ENCODE measurements around the gene TMEM132C.

Gene TMEM132C

DNA sequence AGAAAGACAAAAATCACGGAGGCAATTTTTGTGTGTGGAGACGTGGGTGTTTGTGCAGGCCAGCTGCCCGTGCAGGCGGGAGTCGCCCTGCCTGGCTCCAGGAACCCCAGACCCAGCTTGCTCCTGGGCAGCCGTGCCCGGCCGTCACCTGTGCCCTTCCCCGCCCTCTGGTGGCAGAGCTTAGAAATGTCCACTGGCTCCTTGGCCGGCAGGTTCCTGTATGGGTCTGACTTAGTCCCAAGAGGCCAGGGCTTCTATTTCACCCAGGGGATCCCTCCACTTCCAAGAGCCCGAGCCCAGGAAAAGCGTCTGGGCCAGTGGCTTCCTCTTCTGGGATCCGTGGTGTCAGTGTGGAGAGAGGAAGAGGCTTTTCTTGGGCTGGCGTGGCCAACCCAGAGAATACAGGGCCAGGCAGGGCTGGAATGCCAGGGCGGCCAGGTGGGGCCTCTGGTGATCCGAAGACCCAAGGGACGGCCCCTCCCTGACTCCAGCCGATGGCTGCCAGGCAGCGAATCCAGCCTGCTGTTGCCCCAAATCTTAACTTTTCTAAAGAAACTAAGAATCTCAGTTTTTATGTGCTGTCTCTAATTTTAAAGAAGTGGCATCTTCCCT, 120.9 kb downstream of the TMEM132C start:
- Mint-ChIP-seq H3K36me3 (ENCODE audit: low read depth) (no peaks in the 10 kb centered on the region), H3K27ac (no peak overlapping the region), H3K4me1 (ENCODE audit: low read depth) (no peaks in the 10 kb centered on the region), H3K27me3 (no peaks in the 10 kb centered on the region), H3K9me3 (no peaks in the 10 kb centered on the region), H3K4me3 (no peak overlapping the region)
- intact Hi-C loops (cut with micrococcal nuclease): no loop called here

DNA sequence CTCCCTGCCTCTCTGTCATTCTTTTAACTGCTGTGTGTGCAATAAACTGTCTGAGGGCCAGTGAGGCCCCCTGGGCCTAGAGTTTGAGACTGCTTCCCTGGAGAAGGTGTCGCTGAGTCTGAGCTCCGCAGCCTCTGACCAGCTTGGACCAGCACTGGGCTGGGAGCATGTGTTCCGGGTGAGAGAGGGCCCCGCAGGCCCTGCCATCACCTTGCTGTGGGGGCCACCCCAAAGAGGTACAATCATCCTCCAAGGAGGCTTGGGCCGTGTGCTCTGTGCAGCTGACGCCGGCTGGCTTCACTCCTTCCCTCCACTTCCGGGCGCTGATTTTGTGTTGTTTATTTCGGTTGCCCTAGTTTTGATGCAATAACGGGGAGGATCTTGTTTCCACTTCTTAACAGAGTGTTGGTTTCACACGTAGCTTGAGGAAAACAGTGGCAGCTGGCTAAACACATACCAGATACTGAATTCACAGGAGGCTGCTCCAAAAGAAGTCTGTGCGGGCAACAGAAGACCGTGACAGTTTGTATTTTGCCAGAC, 121.6 kb downstream of the TMEM132C start:
- intact Hi-C loops (cut with micrococcal nuclease): no loop called here
- H3K4me3 Mint-ChIP-seq: no peak overlapping the region
- H3K36me3 Mint-ChIP-seq (ENCODE audit: low read depth): no peaks in the 10 kb centered on the region
- no peak overlapping the region for H3K27ac Mint-ChIP-seq
- no peaks in the 10 kb centered on the region for H3K27me3 Mint-ChIP-seq
- H3K9me3 Mint-ChIP-seq: no peaks in the 10 kb centered on the region
- no peaks in the 10 kb centered on the region for H3K4me1 Mint-ChIP-seq (ENCODE audit: low read depth)

- no peaks in the 10 kb centered on the region for H3K4me1 Mint-ChIP-seq (ENCODE audit: low read depth)
- H3K9me3 Mint-ChIP-seq: no peaks in the 10 kb centered on the region
- H3K4me3 Mint-ChIP-seq: no peak overlapping the region
- no peaks in the 10 kb centered on the region for H3K36me3 Mint-ChIP-seq (ENCODE audit: low read depth)
- H3K27me3 Mint-ChIP-seq: no peaks in the 10 kb centered on the region
- intact Hi-C loops (cut with micrococcal nuclease): no loop called here
- no peak overlapping the region for H3K27ac Mint-ChIP-seq
Measured at GRCh38 chr12:128393346-128393745, 126.4 kb downstream of the TMEM132C start.

- no peaks in the 10 kb centered on the region for H3K27me3 Mint-ChIP-seq
- intact Hi-C loops (cut with micrococcal nuclease): no loop called here
Measured at GRCh38 chr12:128394137-128394536, 127.2 kb downstream of the TMEM132C start.

DNA sequence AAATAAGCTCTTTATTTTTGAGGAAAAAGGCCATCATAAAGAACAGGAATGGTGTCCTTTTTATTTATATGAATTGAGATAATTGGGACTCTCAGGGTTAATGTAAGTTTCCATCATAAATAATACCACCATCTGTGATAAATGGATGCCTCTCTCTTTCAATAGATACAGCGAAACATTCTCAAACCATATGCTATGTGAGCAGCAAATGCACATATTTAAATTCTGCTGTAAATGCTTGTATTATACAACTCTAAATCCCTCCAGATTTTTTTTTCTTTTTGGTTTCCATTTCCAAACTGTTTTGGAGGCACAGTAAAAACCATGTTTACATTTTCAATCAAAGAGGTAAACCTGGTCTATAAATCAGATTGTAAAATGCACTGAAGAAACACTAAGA, 132.3 kb downstream of the TMEM132C start:
- intact Hi-C loops (cut with micrococcal nuclease): no loop called here
- no peak overlapping the region for H3K27ac Mint-ChIP-seq
- no peak overlapping the region for H3K4me3 Mint-ChIP-seq

More at GRCh38 chr12:128394137-128394536, 127.2 kb downstream of the TMEM132C start:
- Mint-ChIP-seq H3K27ac (no peak overlapping the region), H3K4me3 (no peak overlapping the region), H3K9me3 (no peaks in the 10 kb centered on the region), H3K36me3 (ENCODE audit: low read depth) (no peaks in the 10 kb centered on the region), H3K4me1 (ENCODE audit: low read depth) (no peaks in the 10 kb centered on the region)

DNA sequence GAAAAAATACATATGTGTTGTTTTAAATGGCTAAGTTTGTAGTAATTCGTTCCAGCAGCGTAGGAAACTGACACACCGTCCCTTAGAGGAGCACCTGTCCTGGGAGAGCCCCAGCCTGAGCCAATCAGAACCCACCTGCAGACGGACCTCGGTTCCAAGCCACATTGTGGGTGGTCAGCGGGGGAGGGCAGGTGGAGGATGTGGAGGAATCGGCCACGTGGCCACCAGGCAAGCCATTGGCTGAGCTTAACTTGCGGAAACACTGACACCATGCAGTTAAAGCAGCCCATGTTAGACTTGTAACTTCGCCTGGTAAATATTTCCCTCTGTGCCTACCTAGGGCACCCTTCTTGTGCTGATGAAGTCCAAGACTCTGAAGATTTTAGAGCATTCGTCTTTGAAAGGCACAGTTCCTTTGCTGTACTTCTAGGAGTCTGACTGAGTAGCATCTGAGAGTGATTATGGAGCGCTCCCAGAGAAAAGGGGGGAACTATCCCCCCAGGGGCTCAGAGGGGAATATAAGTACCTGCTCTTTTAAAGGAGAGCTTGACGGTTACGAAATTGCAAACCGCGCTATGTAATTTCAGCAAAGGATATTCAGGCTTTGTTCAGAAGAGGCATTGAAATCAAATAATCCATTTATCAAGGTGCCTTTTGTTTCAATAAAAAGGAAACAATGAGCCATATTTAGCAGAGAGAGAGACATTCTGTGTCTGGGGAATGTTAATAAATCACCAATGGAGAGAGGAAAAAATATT, 135.7 kb downstream of the TMEM132C start:
- Mint-ChIP-seq H3K9me3 (peaks cover 11% of the 10 kb centered on the region), H3K4me3 (no peak overlapping the region), H3K36me3 (ENCODE audit: low read depth) (no peaks in the 10 kb centered on the region), H3K4me1 (ENCODE audit: low read depth) (no peaks in the 10 kb centered on the region), H3K27me3 (no peaks in the 10 kb centered on the region), H3K27ac (no peak overlapping the region)
- intact Hi-C loops (cut with micrococcal nuclease): no loop called here

More for the DNA sequence above, 132.3 kb downstream of the TMEM132C start:
- Mint-ChIP-seq H3K36me3 (ENCODE audit: low read depth) (no peaks in the 10 kb centered on the region), H3K9me3 (no peaks in the 10 kb centered on the region), H3K27me3 (no peaks in the 10 kb centered on the region), H3K4me1 (ENCODE audit: low read depth) (no peaks in the 10 kb centered on the region)

DNA sequence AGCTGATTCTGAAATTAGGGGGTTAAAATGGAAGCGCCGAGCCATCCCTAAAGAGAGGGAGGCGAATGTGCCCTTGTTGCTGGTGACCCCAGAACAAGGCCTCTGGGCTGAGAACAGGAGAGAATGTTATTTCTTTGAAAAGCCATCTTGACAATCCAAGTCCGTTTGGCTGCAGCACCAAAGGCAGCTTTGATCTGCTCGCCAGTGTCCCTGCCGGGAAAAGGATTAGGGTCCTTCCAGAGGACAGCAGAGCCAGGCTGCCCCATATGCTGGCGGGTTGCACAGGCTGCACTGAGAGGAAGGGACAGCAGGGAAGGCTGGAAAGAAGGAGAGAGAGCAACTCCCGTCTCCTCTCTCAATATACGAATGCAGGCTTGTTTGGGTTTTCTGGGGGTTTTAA, 141.7 kb downstream of the TMEM132C start:
- Mint-ChIP-seq H3K27ac (no peak overlapping the region), H3K4me1 (ENCODE audit: low read depth) (no peaks in the 10 kb centered on the region), H3K9me3 (peaks cover 17% of the 10 kb centered on the region), H3K27me3 (no peaks in the 10 kb centered on the region), H3K36me3 (ENCODE audit: low read depth) (no peaks in the 10 kb centered on the region), H3K4me3 (no peak overlapping the region)
- intact Hi-C loops (cut with micrococcal nuclease): no loop called here

DNA sequence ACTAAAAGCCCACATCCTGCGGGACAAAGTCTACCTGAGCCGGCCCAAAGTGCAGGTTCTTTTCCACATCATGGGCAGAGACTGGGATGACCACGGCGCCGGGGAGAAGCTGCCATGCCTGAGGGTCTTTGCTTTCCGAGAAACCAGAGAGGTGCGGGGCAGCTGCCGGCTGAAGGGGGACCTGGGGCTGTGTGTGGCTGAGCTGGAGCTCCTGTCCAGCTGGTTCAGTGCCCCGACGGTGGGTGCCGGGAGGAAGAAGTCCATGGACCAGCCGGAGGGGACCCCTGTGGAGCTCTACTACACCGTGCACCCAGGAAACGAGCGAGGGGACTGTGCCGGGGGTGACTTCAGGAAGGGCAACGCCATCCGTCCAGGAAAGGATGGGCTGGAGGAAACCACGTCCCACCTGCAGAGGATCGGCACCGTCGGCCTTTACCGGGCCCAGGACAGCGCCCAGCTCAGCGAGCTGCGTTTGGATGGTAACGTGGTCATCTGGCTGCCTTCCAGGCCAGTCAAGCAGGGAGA, 148.1 kb downstream of the TMEM132C start:
- Mint-ChIP-seq H3K27ac (no peak overlapping the region), H3K4me1 (ENCODE audit: low read depth) (no peaks in the 10 kb centered on the region), H3K36me3 (ENCODE audit: low read depth) (no peaks in the 10 kb centered on the region), H3K27me3 (no peaks in the 10 kb centered on the region), H3K9me3 (no peaks in the 10 kb centered on the region), H3K4me3 (no peak overlapping the region)
- intact Hi-C loops (cut with micrococcal nuclease): no loop called here

- intact Hi-C loops (cut with micrococcal nuclease): no loop called here
- Mint-ChIP-seq H3K4me1 (ENCODE audit: low read depth) (no peaks in the 10 kb centered on the region), H3K27me3 (no peaks in the 10 kb centered on the region), H3K9me3 (no peaks in the 10 kb centered on the region), H3K4me3 (no peak overlapping the region), H3K36me3 (ENCODE audit: low read depth) (no peaks in the 10 kb centered on the region), H3K27ac (no peak overlapping the region)
Measured at GRCh38 chr12:128418944-128419343, 152.0 kb downstream of the TMEM132C start.

GRCh38 chr12:128420163-128420562, 153.2 kb downstream of the TMEM132C start:
- H3K4me3 Mint-ChIP-seq: no peak overlapping the region
- H3K27ac Mint-ChIP-seq: no peak overlapping the region
- H3K9me3 Mint-ChIP-seq: no peaks in the 10 kb centered on the region
- no peaks in the 10 kb centered on the region for H3K36me3 Mint-ChIP-seq (ENCODE audit: low read depth)
- intact Hi-C loops (cut with micrococcal nuclease): no loop called here
- H3K4me1 Mint-ChIP-seq (ENCODE audit: low read depth): no peaks in the 10 kb centered on the region
- H3K27me3 Mint-ChIP-seq: no peaks in the 10 kb centered on the region

GRCh38 chr12:128421375-128421774, 154.4 kb downstream of the TMEM132C start:
- H3K4me3 Mint-ChIP-seq: no peak overlapping the region
- H3K27ac Mint-ChIP-seq: no peak overlapping the region
- H3K4me1 Mint-ChIP-seq (ENCODE audit: low read depth): no peaks in the 10 kb centered on the region
- intact Hi-C loops (cut with micrococcal nuclease): no loop called here
- H3K9me3 Mint-ChIP-seq: no peaks in the 10 kb centered on the region
- H3K27me3 Mint-ChIP-seq: no peaks in the 10 kb centered on the region
- no peaks in the 10 kb centered on the region for H3K36me3 Mint-ChIP-seq (ENCODE audit: low read depth)

DNA sequence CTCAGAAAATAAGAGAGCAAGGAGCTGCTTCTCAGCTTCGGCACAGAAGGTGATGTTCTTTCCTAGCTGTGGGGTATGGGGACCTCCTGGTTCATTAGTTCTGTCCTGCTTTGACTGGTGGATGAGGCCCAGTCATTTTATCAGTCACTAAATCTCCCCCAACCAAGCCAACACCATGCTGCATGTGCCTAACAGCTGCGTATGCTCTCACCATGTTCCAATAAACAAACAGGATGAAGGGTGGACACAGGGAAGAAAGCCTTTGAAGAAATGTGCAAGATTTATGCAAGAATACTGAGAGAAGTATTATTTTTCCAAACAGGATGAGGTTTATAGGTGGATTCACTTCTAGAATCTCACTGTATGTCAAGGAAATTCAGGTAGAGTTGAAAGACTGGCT, 156.2 kb downstream of the TMEM132C start:
- intact Hi-C loops (cut with micrococcal nuclease): no loop called here
- H3K27ac Mint-ChIP-seq: no peak overlapping the region
- no peaks in the 10 kb centered on the region for H3K4me1 Mint-ChIP-seq (ENCODE audit: low read depth)
- H3K9me3 Mint-ChIP-seq: no peaks in the 10 kb centered on the region
- H3K36me3 Mint-ChIP-seq (ENCODE audit: low read depth): no peaks in the 10 kb centered on the region
- H3K4me3 Mint-ChIP-seq: no peak overlapping the region
- H3K27me3 Mint-ChIP-seq: no peaks in the 10 kb centered on the region

DNA sequence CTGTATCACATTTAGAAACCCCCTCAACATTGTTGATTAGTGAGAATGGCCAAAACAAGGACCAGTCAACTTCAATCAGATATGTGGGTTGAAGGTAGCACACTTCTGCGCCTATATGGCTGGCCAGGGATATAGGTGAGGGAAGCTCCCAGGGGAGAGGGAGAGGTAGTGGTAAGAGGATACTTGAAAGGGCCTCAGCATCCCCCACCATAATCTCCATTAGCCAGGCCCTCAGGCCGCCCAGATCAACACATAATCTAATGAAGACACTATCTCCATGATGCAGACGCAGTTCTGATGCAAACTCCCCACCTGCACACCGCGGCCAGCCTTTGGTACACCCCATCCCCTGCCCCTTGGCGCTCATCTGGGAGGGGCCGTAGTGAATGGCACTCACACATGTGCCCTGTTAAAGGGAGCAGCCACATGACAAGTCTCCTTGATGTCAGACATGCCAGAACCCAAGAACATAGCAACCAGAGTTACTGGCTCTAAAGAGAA, 158.0 kb downstream of the TMEM132C start:
- intact Hi-C loops (cut with micrococcal nuclease): no loop called here
- Mint-ChIP-seq H3K36me3 (ENCODE audit: low read depth) (no peaks in the 10 kb centered on the region), H3K4me1 (ENCODE audit: low read depth) (no peaks in the 10 kb centered on the region)

GRCh38 chr12:128425666-128426331, 158.8 kb downstream of the TMEM132C start:
- H3K27ac Mint-ChIP-seq: no peak overlapping the region
- no peaks in the 10 kb centered on the region for H3K4me1 Mint-ChIP-seq (ENCODE audit: low read depth)
- H3K27me3 Mint-ChIP-seq: no peaks in the 10 kb centered on the region
- no peak overlapping the region for H3K4me3 Mint-ChIP-seq
- intact Hi-C loops (cut with micrococcal nuclease): no loop called here
- no peaks in the 10 kb centered on the region for H3K9me3 Mint-ChIP-seq
- no peaks in the 10 kb centered on the region for H3K36me3 Mint-ChIP-seq (ENCODE audit: low read depth)

More for the DNA sequence above, 158.0 kb downstream of the TMEM132C start:
- no peak overlapping the region for H3K27ac Mint-ChIP-seq
- H3K27me3 Mint-ChIP-seq: no peaks in the 10 kb centered on the region
- no peak overlapping the region for H3K4me3 Mint-ChIP-seq
- H3K9me3 Mint-ChIP-seq: no peaks in the 10 kb centered on the region

All from dendritic cell treated with granulocyte-macrophage colony-stimulating factor and Interleukin-4, amounts not matched to agents 40 ng/mL and 50 ng/mL, for 4 days (primary cell).